ENCODE data around the gene CNOT4.

GRCh38 chr7:135519871-135520270, 10.0 kb upstream of the CNOT4 start:
- TF ChIP-seq EZH2phosphoT487 (IDR thresholded peaks at IDR 0.05; ENCODE audit: insufficient read depth, low read depth) (no peak), EZH2 (IDR thresholded peaks at IDR 0.05; ENCODE audit: insufficient read depth, poor library complexity, severe bottlenecking) (no peak)
